Measurements from ENCODE around the gene BCCIP. TPM values are rescaled to one million over a fixed set of nuclear protein-coding genes. Genes with fewer than 3 reads are reported as not detected.
A peak's percentile ranks its signal among the peaks of the same experiment; 100 is the strongest.

Gene BCCIP
- total RNA-seq, 2 experiments from 2014 or later = 106 to 115 TPM

DNA sequence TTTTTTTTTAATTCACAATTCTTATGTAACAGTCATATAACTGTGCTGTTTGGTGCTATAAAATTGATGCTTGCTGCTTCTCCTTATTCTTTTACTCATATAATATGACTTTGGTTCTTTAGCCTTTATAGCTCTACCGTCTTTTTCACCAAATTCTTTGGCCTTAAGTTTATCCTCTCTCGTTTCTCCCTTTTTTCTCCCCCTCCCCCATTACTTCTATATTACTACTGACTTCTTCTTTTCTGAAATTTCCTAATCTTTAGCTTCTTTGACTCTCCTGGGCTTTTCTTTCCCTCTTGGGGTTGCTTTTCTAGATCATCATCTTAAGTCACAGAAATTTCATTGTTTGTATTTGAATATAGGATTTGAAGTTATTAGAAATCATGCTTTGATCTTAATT, 3.8 kb downstream of the BCCIP start:
- peak overlapping the region; percentile 23 for H3K27ac Mint-ChIP-seq
- ChIA-PET POLR2A (no interaction called here), CTCF (interaction anchor here (0.5 to 0.8 kb wide), 2 partner anchors 30 to 1097 kb away, joined by 3 read pairs; no protein-coding TSS in a partner anchor)
- H3K4me3 Mint-ChIP-seq = no peak overlapping the region
- intact Hi-C loops (cut with DNase I, micrococcal nuclease) = loop anchor here in 1 of 2 experiments (2.0 kb wide), 1 partner anchor 78 kb away; no protein-coding TSS in a partner anchor
- no peak for ATAC-seq
- H3K4me1 Mint-ChIP-seq = peaks cover 30% of the 10 kb centered on the region
- no peaks in the 10 kb centered on the region for H3K9me3 Mint-ChIP-seq (ENCODE audit: low read depth)
- no peak for DNase-seq
- H3K27me3 Mint-ChIP-seq = no peaks in the 10 kb centered on the region
- peaks cover 38% of the 10 kb centered on the region for H3K36me3 Mint-ChIP-seq (ENCODE audit: low read depth)

DNA sequence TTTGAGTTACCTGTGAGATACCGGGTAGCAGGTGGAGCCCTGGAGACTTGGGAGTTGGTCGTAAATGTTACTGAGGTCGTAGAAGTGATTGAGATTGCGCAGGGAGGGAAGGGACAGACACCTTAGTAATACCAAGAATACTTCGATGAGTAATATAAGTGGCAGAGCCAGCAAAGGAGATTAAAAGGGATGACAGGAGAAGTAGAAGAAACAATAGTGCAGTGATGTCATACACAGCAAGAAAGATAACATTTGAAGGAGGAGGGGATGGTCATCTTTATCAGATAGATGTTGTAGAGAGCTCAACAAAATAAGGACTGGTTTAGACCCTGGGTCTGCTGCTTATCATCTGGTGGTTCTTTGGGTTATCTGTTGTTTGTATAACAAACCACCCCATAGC, 5.0 kb downstream of the BCCIP start:
- intact Hi-C loops (cut with DNase I, micrococcal nuclease) = no loop called here
- H3K4me1 Mint-ChIP-seq = peaks cover 29% of the 10 kb centered on the region
- H3K9me3 Mint-ChIP-seq (ENCODE audit: low read depth) = no peaks in the 10 kb centered on the region
- no peaks in the 10 kb centered on the region for H3K27me3 Mint-ChIP-seq
- ChIA-PET CTCF (interaction anchor here (1.0 kb wide), 1 partner anchor 11 kb away, joined by 3 read pairs; no protein-coding TSS in a partner anchor), POLR2A (no interaction called here)
- H3K27ac Mint-ChIP-seq = peak overlapping the region; percentile 43
- ATAC-seq (peak; percentile 56), DNase-seq (peak; percentile 10)
- peaks cover 41% of the 10 kb centered on the region for H3K36me3 Mint-ChIP-seq (ENCODE audit: low read depth)
- H3K4me3 Mint-ChIP-seq = no peak overlapping the region

DNA sequence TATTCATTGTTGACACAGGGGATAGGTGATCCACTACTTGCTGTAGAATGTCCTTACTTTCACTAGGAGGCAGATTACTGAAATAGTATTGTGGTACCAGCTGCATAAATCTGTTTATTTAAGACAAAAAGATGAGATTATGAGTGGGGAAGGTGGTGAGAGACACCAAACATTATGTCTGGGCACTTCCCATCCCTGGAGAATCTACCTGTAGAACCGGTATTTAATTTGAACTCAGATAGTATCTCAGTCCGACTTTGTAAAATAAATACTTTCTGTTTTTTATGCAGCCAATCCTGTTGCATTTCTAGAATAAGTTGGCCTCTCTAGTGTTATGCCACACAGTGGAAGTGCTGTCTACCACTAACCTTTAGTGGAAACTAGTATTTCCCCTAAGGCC, 13.4 kb downstream of the BCCIP start:
- DNase-seq = no peak
- intact Hi-C loops (cut with DNase I, micrococcal nuclease) = no loop called here
- Mint-ChIP-seq H3K27me3 (no peaks in the 10 kb centered on the region), H3K4me1 (no peaks in the 10 kb centered on the region), H3K36me3 (ENCODE audit: low read depth) (peaks cover 51% of the 10 kb centered on the region), H3K4me3 (no peak overlapping the region), H3K9me3 (ENCODE audit: low read depth) (no peaks in the 10 kb centered on the region), H3K27ac (no peak overlapping the region)
- ATAC-seq = no peak
- ChIA-PET CTCF (no interaction called here), POLR2A (no interaction called here)

DNA sequence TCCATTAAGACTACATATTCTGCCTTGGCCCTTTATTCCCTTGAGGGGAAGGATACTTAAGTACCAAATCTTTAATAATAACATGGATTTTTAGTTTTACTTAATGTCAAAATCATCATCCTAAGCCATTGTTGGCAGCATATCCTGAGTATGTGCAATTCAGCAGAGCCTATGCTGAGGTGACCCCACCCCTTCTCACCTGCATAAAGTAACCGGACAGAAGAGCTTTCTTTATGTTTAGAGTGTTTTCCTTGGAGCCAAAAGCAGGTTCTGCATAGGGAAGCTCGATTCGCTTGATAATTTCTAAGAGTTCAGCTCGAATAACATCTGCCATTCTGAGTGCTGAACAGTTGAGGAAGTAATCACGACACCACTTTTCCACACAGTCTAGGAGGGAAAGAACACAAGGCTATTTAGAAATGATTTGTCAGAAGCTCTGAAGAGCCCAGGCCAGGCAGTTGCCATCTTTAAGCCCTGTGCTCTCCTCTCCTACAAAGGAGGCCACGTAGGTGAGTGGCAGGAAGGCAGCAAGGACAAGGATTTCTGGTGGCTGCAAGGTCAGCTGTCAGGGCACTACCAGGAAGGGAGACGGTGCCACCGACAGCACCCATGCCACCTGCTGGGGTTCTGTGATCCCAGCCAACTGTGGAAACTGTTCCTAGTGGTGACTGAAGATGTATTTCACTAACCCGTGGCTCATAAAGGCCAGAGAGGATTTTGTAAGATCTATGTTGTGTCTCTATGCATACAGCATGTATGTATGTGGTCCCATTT, 15.6 kb downstream of the BCCIP start:
- no peak overlapping the region for H3K27ac Mint-ChIP-seq
- intact Hi-C loops (cut with DNase I, micrococcal nuclease) = no loop called here
- CTCF ChIA-PET = no interaction called here
- no peak overlapping the region for H3K4me3 Mint-ChIP-seq
- no peaks in the 10 kb centered on the region for H3K27me3 Mint-ChIP-seq
- no peak for ATAC-seq
- H3K4me1 Mint-ChIP-seq = no peaks in the 10 kb centered on the region
- no peaks in the 10 kb centered on the region for H3K9me3 Mint-ChIP-seq (ENCODE audit: low read depth)
- no peak for DNase-seq
- peaks cover 50% of the 10 kb centered on the region for H3K36me3 Mint-ChIP-seq (ENCODE audit: low read depth)
- POLR2A ChIA-PET = interaction anchor here (0.5 kb wide), 1 partner anchor 113 kb away, joined by 5 read pairs; no protein-coding TSS in a partner anchor

DNA sequence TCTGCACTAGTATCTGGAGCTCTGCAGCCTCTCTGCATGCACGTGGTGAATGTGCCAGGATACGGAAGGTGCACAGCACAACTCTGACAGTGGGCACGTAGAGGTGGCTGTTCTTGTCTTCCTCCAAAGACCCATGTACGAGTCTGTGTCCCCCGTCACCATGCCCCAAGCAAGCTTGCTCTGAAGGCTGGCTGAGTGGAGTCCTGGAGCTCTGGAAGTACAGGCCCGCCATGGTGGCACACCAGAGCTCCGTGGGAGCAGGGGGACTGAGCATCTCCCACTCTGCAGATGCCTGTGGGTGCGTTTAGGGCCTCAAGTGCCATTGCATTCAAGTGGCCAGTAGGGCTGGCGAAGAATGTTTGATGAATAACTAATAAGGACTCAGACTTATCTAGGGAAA, 17.1 kb downstream of the BCCIP start:
- ChIA-PET POLR2A (no interaction called here), CTCF (interaction anchor here (0.7 kb wide), 1 partner anchor 1144 kb away, joined by 3 read pairs; no protein-coding TSS in a partner anchor)
- no peaks in the 10 kb centered on the region for H3K27me3 Mint-ChIP-seq
- DNase-seq = no peak
- no peak overlapping the region for H3K27ac Mint-ChIP-seq
- H3K4me3 Mint-ChIP-seq = no peak overlapping the region
- no peaks in the 10 kb centered on the region for H3K9me3 Mint-ChIP-seq (ENCODE audit: low read depth)
- ATAC-seq = no peak
- no peaks in the 10 kb centered on the region for H3K4me1 Mint-ChIP-seq
- intact Hi-C loops (cut with DNase I, micrococcal nuclease) = no loop called here
- peaks cover 42% of the 10 kb centered on the region for H3K36me3 Mint-ChIP-seq (ENCODE audit: low read depth)

DNA sequence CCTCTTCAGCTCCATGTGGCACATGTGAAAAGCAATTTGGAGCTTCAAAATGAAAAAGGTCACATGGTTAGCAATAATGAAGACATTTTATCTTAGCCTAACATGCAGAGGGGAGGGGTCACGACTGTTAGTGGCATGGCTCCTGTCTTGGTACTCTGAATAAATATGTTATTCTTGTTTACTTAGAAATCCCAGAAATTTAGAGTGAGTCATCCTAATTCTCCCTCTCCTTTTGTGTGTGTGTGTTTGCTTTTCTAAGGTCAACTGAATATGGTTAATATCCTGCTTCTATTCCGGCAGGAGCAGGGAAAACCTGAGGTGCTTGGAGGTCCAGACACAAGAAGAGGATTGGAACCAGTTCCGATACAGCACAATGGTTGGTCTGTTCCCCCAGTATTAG, 17.6 kb downstream of the BCCIP start:
- no peak for DNase-seq
- H3K9me3 Mint-ChIP-seq (ENCODE audit: low read depth) = no peaks in the 10 kb centered on the region
- CTCF ChIA-PET = no interaction called here

DNA sequence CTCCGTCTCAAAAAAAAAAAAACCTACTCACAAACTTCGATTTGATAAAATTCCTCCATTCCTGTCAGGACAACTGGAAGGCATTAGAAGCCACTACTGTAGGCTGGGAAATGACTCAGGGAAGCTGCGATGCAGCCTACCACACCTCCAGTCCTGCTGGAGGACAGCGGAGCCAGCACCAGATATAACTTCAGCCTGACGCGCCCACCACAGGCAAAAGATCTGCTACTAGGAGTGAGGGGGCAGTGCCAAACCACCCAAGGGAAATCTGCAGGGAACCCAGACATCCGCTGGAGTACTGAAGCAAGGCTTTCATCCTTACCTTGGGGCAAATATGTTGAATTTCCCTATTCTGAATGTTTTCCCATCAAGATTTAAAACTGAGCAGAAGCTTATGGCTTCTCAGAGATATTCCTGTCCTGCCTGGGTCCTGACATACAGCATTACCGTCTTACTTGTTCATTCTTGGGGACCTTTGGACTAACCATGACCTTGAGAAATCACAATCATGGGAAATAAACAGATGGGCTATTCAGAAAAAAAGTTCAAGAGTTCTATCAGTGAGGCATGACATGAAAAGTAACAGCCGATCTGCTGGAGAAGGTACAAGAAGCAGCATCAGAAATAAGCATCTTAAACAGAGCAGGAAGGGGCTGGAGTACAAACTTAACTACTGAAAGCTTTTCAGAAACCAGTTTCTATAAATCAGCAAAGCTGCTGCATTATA, 20.4 kb downstream of the BCCIP start:
- Mint-ChIP-seq H3K4me3 (no peak overlapping the region), H3K36me3 (ENCODE audit: low read depth) (peaks cover 22% of the 10 kb centered on the region), H3K27ac (no peak overlapping the region), H3K4me1 (no peaks in the 10 kb centered on the region), H3K27me3 (no peaks in the 10 kb centered on the region), H3K9me3 (ENCODE audit: low read depth) (no peaks in the 10 kb centered on the region)
- ATAC-seq = no peak
- ChIA-PET POLR2A (no interaction called here), CTCF (interaction anchor here (0.6 kb wide), 1 partner anchor 242 kb away, joined by 3 read pairs; no protein-coding TSS in a partner anchor)
- intact Hi-C loops (cut with DNase I, micrococcal nuclease) = no loop called here
- DNase-seq = no peak

More for the DNA sequence above, 17.6 kb downstream of the BCCIP start:
- Mint-ChIP-seq H3K27me3 (no peaks in the 10 kb centered on the region), H3K27ac (no peak overlapping the region), H3K4me3 (no peak overlapping the region), H3K4me1 (no peaks in the 10 kb centered on the region), H3K36me3 (ENCODE audit: low read depth) (peaks cover 37% of the 10 kb centered on the region)
- intact Hi-C loops (cut with DNase I, micrococcal nuclease) = no loop called here
- no peak for ATAC-seq
- POLR2A ChIA-PET = no interaction called here

DNA sequence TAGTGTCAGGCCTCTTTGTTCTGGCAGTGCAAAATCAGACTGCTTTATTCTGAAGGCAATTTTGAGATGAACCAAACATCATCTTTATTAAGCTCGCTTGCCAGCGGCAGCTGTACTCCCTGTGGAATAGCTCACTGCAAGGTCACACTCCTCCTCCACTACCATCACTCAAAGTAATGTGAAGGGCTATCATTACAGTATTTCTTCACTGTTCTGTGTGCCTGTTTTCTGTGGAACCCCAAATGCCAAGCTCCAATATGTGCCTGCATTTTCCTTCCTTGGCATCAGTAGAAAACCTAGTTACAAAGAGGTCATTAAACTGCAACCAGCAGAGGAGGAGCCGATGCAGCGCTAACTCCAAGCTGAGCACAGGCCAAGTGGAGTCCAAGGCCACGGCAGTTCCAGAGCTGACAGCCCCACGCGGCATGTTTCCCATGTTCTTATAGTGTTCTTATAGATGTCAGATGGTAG, 21.4 kb downstream of the BCCIP start:
- ChIA-PET POLR2A (no interaction called here), CTCF (interaction anchor here (1.2 kb wide), 1 partner anchor 13 kb away, joined by 3 read pairs; no protein-coding TSS in a partner anchor)
- peaks cover 20% of the 10 kb centered on the region for H3K36me3 Mint-ChIP-seq (ENCODE audit: low read depth)
- H3K4me1 Mint-ChIP-seq = no peaks in the 10 kb centered on the region
- intact Hi-C loops (cut with DNase I, micrococcal nuclease) = no loop called here
- no peak for ATAC-seq
- H3K27ac Mint-ChIP-seq = no peak overlapping the region
- H3K9me3 Mint-ChIP-seq (ENCODE audit: low read depth) = no peaks in the 10 kb centered on the region
- no peaks in the 10 kb centered on the region for H3K27me3 Mint-ChIP-seq
- DNase-seq = no peak
- no peak overlapping the region for H3K4me3 Mint-ChIP-seq

DNA sequence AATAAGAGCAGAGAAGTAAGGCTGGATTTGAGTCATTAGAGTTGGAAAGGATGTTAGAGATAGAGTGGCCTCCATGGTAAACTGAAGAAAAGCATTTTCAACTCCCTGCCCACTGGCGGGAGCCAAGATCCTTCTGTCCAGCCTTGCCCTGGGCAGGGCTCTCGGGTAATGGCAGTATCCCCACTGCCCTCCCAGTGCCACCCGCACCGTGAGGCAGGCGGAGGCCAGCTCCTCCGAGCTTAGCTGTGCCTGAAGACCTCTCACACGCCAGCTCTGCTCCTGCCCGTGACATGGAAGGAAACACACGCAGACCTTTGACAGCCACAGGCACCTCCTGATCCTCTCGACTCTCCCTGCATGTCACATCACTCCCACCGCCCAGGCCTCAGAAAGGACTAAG, 22.3 kb downstream of the BCCIP start:
- Mint-ChIP-seq H3K27me3 (no peaks in the 10 kb centered on the region), H3K4me1 (no peaks in the 10 kb centered on the region), H3K9me3 (ENCODE audit: low read depth) (no peaks in the 10 kb centered on the region), H3K4me3 (no peak overlapping the region), H3K36me3 (ENCODE audit: low read depth) (peaks cover 13% of the 10 kb centered on the region), H3K27ac (no peak overlapping the region)
- intact Hi-C loops (cut with DNase I, micrococcal nuclease) = no loop called here
- ATAC-seq (no peak), DNase-seq (no peak)
- ChIA-PET POLR2A (no interaction called here), CTCF (interaction anchor here (1.2 kb wide), 1 partner anchor 13 kb away, joined by 3 read pairs; no protein-coding TSS in a partner anchor)

DNA sequence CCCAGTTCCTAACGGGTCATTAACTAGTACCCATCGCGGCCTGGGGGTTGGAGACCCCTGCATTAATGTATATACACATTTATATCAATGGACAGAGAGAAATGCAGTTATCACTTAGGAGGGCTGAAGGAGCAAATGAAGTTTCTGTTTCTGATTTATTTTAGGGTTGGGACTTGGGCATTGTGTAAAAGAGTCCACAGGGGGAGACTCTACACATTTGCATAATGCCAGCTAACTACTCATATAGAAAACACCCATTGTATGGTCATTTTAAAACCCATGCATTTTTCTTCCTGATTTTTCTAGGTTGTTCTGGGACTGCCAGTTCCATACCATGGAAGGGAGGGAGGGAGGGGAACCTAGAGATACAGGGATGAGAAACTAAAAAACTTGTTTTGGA, 23.5 kb downstream of the BCCIP start:
- no peaks in the 10 kb centered on the region for H3K27me3 Mint-ChIP-seq
- ATAC-seq (no peak), DNase-seq (no peak)
- no peaks in the 10 kb centered on the region for H3K9me3 Mint-ChIP-seq (ENCODE audit: low read depth)
- H3K4me1 Mint-ChIP-seq = no peaks in the 10 kb centered on the region
- H3K36me3 Mint-ChIP-seq (ENCODE audit: low read depth) = peaks cover 10% of the 10 kb centered on the region
- intact Hi-C loops (cut with DNase I, micrococcal nuclease) = no loop called here
- no peak overlapping the region for H3K4me3 Mint-ChIP-seq
- POLR2A ChIA-PET = no interaction called here
- CTCF ChIA-PET = no interaction called here
- H3K27ac Mint-ChIP-seq = no peak overlapping the region

DNA sequence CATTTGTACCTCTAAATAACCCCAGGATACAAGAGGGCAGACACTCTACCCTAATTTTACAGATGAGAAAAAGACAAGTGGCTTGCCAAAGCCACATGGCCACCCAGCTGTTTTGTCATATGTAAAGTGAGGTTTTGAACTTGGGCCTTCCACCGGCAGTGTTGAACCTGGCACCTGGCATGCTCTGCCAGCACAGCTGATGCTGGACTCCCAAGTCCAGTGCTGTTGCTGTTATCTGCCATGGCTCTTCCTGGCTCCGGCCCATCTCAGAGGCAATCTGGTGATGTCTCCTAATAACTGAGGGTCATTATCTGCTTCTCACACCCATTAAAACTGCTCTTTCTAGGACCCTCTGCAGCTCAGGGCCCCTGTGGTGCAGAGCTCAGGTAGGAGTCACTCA, 25.0 kb downstream of the BCCIP start:
- no peak overlapping the region for H3K27ac Mint-ChIP-seq
- H3K4me3 Mint-ChIP-seq = no peak overlapping the region
- no peaks in the 10 kb centered on the region for H3K27me3 Mint-ChIP-seq
- DNase-seq = no peak
- no peak for ATAC-seq
- ChIA-PET POLR2A (no interaction called here), CTCF (no interaction called here)
- H3K36me3 Mint-ChIP-seq (ENCODE audit: low read depth) = peaks cover 19% of the 10 kb centered on the region
- intact Hi-C loops (cut with DNase I, micrococcal nuclease) = no loop called here
- H3K4me1 Mint-ChIP-seq = no peaks in the 10 kb centered on the region
- no peaks in the 10 kb centered on the region for H3K9me3 Mint-ChIP-seq (ENCODE audit: low read depth)

DNA sequence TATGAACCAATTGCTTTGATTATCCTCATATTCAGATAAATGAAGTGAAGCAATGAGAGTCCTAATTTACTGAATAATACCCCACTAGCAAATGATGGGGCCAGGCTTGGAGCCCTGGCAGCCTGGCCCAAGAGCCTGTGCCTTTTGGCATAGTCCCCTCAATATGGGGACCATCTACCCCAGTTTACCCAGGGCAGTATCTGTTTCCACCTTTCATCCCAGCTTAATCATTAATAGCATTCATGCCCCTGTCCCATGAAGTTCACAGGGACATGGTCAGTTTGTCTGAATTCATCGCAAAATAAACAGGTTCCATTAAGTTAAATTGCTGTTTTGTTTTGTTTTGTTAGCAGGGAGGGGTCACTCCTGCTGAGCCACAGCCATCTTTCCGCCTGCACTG, 25.5 kb downstream of the BCCIP start:
- Mint-ChIP-seq H3K27me3 (no peaks in the 10 kb centered on the region), H3K27ac (no peak overlapping the region), H3K4me1 (no peaks in the 10 kb centered on the region), H3K9me3 (ENCODE audit: low read depth) (no peaks in the 10 kb centered on the region), H3K4me3 (no peak overlapping the region), H3K36me3 (ENCODE audit: low read depth) (peaks cover 22% of the 10 kb centered on the region)
- DNase-seq (no peak), ATAC-seq (no peak)
- POLR2A ChIA-PET = no interaction called here
- CTCF ChIA-PET = no interaction called here
- intact Hi-C loops (cut with DNase I, micrococcal nuclease) = no loop called here
